Lung (tissue), 12 donors: ENCODE results near the gene CYP27C1. TPM values are rescaled to one million over a fixed set of nuclear protein-coding genes. Genes with fewer than 3 reads are reported as not detected.

Source experiments
- ATAC-seq: fragments of 200-7000 bp; cut with Tn5 transposase; one replicate; pipeline ENCODE4 v1.9.1; 2020; ENCODE audit warnings: moderate number of reproducible peaks; ENCODE audit not compliant: insufficient read depth, low FRiP score
- DNase-seq, 3 donors: peaks; one replicate each; pipeline ENCODE4 v3.0.0-alpha.2; 2013 to 2017
- H3K27ac ChIP-seq, 2 donors: one replicate each; pipeline ENCODE4 v1.5.1; 2013; ENCODE audit warnings: mild to moderate bottlenecking in 2 of 2, moderate library complexity in 2 of 2, control low read depth in 1 of 2, inconsistent platforms in 1 of 2, low read depth in 1 of 2, low read length in 1 of 2
- H3K27me3 ChIP-seq, 3 donors: one replicate each; pipeline ENCODE4 v1.5.1; 2013; ENCODE audit warnings: low read length in 2 of 3; ENCODE audit not compliant: control insufficient read depth in 3 of 3, insufficient read depth in 3 of 3
- H3K36me3 ChIP-seq, 4 donors: one replicate each; pipeline ENCODE4 v1.5.1; 2013; ENCODE audit warnings: low read length in 4 of 4, mild to moderate bottlenecking in 1 of 4, moderate library complexity in 1 of 4; ENCODE audit not compliant: control insufficient read depth in 4 of 4, insufficient read depth in 4 of 4
- H3K4me1 ChIP-seq, 5 donors: one replicate each; pipeline ENCODE4 v1.5.1; 2013; ENCODE audit warnings: low read length in 5 of 5, mild to moderate bottlenecking in 2 of 5, moderate library complexity in 1 of 5; ENCODE audit not compliant: control insufficient read depth in 5 of 5, insufficient read depth in 5 of 5
- H3K4me3 ChIP-seq: one replicate; pipeline ENCODE4 v1.5.1; 2013; ENCODE audit warnings: mild to moderate bottlenecking, control low read depth, moderate library complexity
- H3K9ac ChIP-seq, 2 donors: one replicate each; pipeline ENCODE4 v1.5.1; 2013; ENCODE audit warnings: low read length in 2 of 2, control low read depth in 1 of 2; ENCODE audit not compliant: insufficient read depth in 1 of 2
- H3K9me3 ChIP-seq, 4 donors: one replicate each; pipeline ENCODE4 v1.5.1; 2013; ENCODE audit warnings: low read length in 3 of 4, mild to moderate bottlenecking in 1 of 4, moderate library complexity in 1 of 4; ENCODE audit not compliant: control insufficient read depth in 4 of 4, insufficient read depth in 3 of 4
- CTCF ChIP-seq: IDR thresholded peaks from 2 replicates; pipeline ENCODE4 v1.5.1; 2012; ENCODE audit warnings: mild to moderate bottlenecking; ENCODE audit errors: control extremely low read depth, extremely low read depth
- WGBS, 2 donors: extraction: QIAGEN DNeasy Blood & Tissue Kit; methylation state at CpG; one replicate each; pipeline ENCODE4 v1.1.7; 2013; 5-methylcytosine and 5-hydroxymethylcytosine counted together
- polyA plus RNA-seq, 2 donors: library from polyadenylated mRNA; stranded (reverse); fragments of 200-250 nt; gene quantifications; one replicate each; pipeline ENCODE4 v1.2.1, GENCODE V29; 2013
- total RNA-seq, 2 donors: library from RNA; depleted of rRNA in 1 of 2; stranded (reverse); fragments of >200 nt in 1 of 2; gene quantifications; one replicate each; pipeline ENCODE4 v1.2.1, GENCODE V29; 2014 to 2021
- donor health status: control.
- donor health status: control.
- donor health status: Bipolar disorder and iron deficiency.
- donor health status: healthy.
- donor health status: DM: yes; HTN: yes; CAD: no.

Gene CYP27C1
- total and polyA plus RNA-seq, 4 donors: 0.04 to 2.9 (median 0.07) TPM

GRCh38 chr2:127219171-127220070 is 678 bp downstream of the CYP27C1 start:
- DNase-seq (peak; percentile 83 to 87 (median 85)), ATAC-seq (no peak)
- Histone ChIP-seq H3K36me3 (no peaks in the 10 kb centered on the region), H3K9me3 (peaks cover 0 to 2% (median 0%) of the 10 kb centered on the region in 4 donors), H3K9ac (peak overlapping the region; percentile 32 to 33), H3K27ac (no peak overlapping the region), H3K27me3 (no peaks in the 10 kb centered on the region), H3K4me1 (peaks cover 0 to 13% (median 3%) of the 10 kb centered on the region in 5 donors), H3K4me3 (peak overlapping the region; percentile 32)
- WGBS, 2 donors: 1% methylated on average over 66 to 71 of the region's 71 CpGs
- TF ChIP-seq CTCF: no peak

DNA sequence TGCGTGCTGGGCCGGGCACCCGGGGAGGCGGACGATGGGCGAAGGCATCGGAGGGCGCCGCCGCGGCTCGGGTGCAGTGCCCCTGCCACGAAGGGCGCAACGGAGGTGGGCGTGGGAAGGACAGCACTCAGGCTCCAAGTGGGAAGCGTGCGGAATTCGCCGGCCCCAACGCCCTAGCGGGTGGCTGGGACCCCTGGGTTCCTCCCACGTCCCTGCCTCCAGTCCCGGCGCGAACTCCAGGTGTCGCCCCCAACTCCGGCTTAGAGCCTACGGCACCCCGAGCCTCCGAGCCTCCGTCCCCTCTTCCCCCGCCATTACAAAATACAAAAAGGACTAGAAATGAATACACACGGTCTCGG is 1.3 kb downstream of the CYP27C1 start:
- TF ChIP-seq CTCF: no peak
- Histone ChIP-seq H3K9ac (peak overlapping the region; percentile 33 to 57), H3K27me3 (no peaks in the 10 kb centered on the region), H3K36me3 (no peaks in the 10 kb centered on the region), H3K4me1 (peaks cover 0 to 13% (median 3%) of the 10 kb centered on the region in 5 donors), H3K27ac (no peak overlapping the region), H3K4me3 (peak overlapping the region; percentile 11), H3K9me3 (peaks cover 0 to 2% (median 0%) of the 10 kb centered on the region in 4 donors)
- WGBS, 2 donors: 2 to 3% methylated on average over 32 to 35 of the region's 35 CpGs
- DNase-seq (no peak), ATAC-seq (no peak)

GRCh38 chr2:127217470-127218325 is 2.4 kb downstream of the CYP27C1 start:
- Histone ChIP-seq H3K4me1 (peaks cover 0 to 13% (median 3%) of the 10 kb centered on the region in 5 donors), H3K4me3 (no peak overlapping the region), H3K36me3 (no peaks in the 10 kb centered on the region), H3K27ac (no peak overlapping the region), H3K9me3 (peaks cover 0 to 4% (median under 1%) of the 10 kb centered on the region in 4 donors), H3K9ac (no peak overlapping the region), H3K27me3 (no peaks in the 10 kb centered on the region)
- ATAC-seq: no peak
- no peak for DNase-seq
- no peak for TF ChIP-seq CTCF
- WGBS, 2 donors: 74 to 78% methylated on average over 14 of the region's 14 CpGs
